ENCODE measurements around the gene DMD.
A peak's percentile ranks its signal among the peaks of the same experiment; 100 is the strongest.

DMD gene

DNA sequence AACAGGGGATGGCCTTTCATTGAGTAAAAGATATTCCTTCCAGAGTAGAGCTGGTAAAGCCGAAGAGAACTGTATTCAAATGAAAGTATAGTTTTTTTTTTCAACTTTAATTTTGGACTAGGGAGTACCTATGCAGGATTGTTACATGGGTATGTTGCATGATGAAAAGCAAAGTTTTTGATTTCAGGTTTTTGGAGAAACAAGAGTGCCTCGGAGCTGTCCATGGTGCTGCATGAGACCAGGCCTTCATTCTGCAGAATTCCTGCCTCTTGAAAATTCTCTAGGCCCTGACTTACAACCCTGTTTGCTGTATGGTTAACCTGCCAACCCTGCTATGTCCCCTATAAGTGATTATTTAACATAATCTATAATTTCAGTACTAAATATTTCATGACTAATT is 1073.8 kb downstream of the DMD start:
- Histone ChIP-seq H3K27ac (ENCODE audit: low read length) (no peak overlapping the region), H3K4me2 (ENCODE audit: insufficient read depth, low read length) (no peak overlapping the region), H3K9ac (ENCODE audit: low read depth, low read length) (no peak overlapping the region), H3K4me3 (ENCODE audit: low read depth in 1 of 2, low read length in 2 of 2) (no peak overlapping the region), H3K9me3 (ENCODE audit: insufficient read depth, low read length, severe bottlenecking) (no peaks in the 10 kb centered on the region), H3K4me1 (ENCODE audit: insufficient read depth, low read length) (no peaks in the 10 kb centered on the region), H3K36me3 (ENCODE audit: insufficient read depth, low read length) (no peaks in the 10 kb centered on the region), H2AFZ (ENCODE audit: low read depth, low read length) (no peak overlapping the region), H4K20me1 (ENCODE audit: insufficient read depth, low read length) (no peaks in the 10 kb centered on the region), H3K79me2 (ENCODE audit: insufficient read depth, low read length) (no peaks in the 10 kb centered on the region), H3K27me3 (ENCODE audit: insufficient read depth, low read length, poor library complexity) (no peaks in the 10 kb centered on the region)
- peak; percentile 4 for DNase-seq
- no peak for TF ChIP-seq EZH2 (IDR thresholded peaks at IDR 0.05; ENCODE audit: borderline replicate concordance, low read depth, low read length, severe bottlenecking)
- TF ChIP-seq, protein P1, sequence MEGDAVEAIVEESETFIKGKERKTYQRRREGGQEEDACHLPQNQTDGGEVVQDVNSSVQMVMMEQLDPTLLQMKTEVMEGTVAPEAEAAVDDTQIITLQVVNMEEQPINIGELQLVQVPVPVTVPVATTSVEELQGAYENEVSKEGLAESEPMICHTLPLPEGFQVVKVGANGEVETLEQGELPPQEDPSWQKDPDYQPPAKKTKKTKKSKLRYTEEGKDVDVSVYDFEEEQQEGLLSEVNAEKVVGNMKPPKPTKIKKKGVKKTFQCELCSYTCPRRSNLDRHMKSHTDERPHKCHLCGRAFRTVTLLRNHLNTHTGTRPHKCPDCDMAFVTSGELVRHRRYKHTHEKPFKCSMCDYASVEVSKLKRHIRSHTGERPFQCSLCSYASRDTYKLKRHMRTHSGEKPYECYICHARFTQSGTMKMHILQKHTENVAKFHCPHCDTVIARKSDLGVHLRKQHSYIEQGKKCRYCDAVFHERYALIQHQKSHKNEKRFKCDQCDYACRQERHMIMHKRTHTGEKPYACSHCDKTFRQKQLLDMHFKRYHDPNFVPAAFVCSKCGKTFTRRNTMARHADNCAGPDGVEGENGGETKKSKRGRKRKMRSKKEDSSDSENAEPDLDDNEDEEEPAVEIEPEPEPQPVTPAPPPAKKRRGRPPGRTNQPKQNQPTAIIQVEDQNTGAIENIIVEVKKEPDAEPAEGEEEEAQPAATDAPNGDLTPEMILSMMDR (IDR thresholded peaks at IDR 0.05; ENCODE audit: borderline replicate concordance, extremely low read depth, low read length, poor library complexity, severe bottlenecking) = no peak
- no peak for ATAC-seq (ENCODE audit: insufficient read depth, low read depth)

DNA sequence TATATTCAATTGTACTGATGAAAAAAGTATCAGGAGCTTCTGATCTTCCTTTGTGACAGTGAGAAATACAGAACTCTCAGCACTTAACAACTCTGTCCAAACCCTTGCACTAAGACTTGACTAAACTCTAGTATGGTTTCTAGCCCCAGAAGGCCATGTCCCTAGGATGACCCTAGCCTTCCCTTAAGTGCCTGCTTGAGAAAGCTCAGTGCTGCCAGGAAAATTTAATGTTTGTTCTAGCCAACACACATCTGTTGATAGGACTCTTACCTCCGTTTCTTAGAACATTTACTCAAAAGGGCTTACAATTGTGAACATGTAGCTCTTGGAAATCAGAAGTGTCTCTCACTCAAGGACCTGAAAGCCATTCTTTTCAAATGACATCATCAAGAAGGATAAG is 1084.4 kb downstream of the DMD start:
- no peaks in the 10 kb centered on the region for H3K36me3 ChIP-seq (ENCODE audit: insufficient read depth, low read length)
- no peak overlapping the region for H3K4me3 ChIP-seq (ENCODE audit: low read depth in 1 of 2, low read length in 2 of 2)
- TF ChIP-seq, protein P1 (IDR thresholded peaks at IDR 0.05; ENCODE audit: borderline replicate concordance, extremely low read depth, low read length, poor library complexity, severe bottlenecking) = no peak
- TF ChIP-seq EZH2 (IDR thresholded peaks at IDR 0.05; ENCODE audit: borderline replicate concordance, low read depth, low read length, severe bottlenecking) = no peak
- no peaks in the 10 kb centered on the region for H3K4me1 ChIP-seq (ENCODE audit: insufficient read depth, low read length)
- H3K27ac ChIP-seq (ENCODE audit: low read length) = no peak overlapping the region
- no peak overlapping the region for H3K9ac ChIP-seq (ENCODE audit: low read depth, low read length)
- no peaks in the 10 kb centered on the region for H3K9me3 ChIP-seq (ENCODE audit: insufficient read depth, low read length, severe bottlenecking)
- H3K79me2 ChIP-seq (ENCODE audit: insufficient read depth, low read length) = no peaks in the 10 kb centered on the region
- no peak overlapping the region for H3K4me2 ChIP-seq (ENCODE audit: insufficient read depth, low read length)
- H2AFZ ChIP-seq (ENCODE audit: low read depth, low read length) = no peak overlapping the region
- no peak for DNase-seq
- H4K20me1 ChIP-seq (ENCODE audit: insufficient read depth, low read length) = no peaks in the 10 kb centered on the region
- no peak for ATAC-seq (ENCODE audit: insufficient read depth, low read depth)
- no peaks in the 10 kb centered on the region for H3K27me3 ChIP-seq (ENCODE audit: insufficient read depth, low read length, poor library complexity)

DNA sequence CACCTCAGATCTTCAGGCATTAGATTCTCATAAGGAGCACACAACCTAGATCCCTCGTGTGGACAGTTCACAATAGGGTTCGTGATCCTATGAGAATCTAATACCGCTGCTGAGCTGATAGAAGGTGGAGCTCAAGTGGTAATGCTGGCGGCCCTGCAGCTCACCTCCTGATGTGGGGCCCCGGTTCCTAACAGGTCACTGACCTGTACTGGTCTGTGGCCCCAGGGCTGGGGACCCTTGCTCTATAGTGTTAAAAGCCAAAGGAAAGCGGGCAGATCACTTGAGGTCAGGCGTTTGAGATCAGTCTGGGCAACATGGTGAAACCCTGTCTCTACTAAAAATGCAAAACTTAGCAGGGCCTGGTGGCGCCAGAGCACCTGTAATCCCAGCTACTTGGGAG is 1092.5 kb downstream of the DMD start:
- Histone ChIP-seq H3K4me3 (ENCODE audit: low read depth in 1 of 2, low read length in 2 of 2) (no peak overlapping the region), H3K27ac (ENCODE audit: low read length) (no peak overlapping the region), H3K9ac (ENCODE audit: low read depth, low read length) (no peak overlapping the region), H4K20me1 (ENCODE audit: insufficient read depth, low read length) (no peaks in the 10 kb centered on the region), H2AFZ (ENCODE audit: low read depth, low read length) (no peak overlapping the region), H3K4me2 (ENCODE audit: insufficient read depth, low read length) (no peak overlapping the region), H3K27me3 (ENCODE audit: insufficient read depth, low read length, poor library complexity) (no peaks in the 10 kb centered on the region), H3K36me3 (ENCODE audit: insufficient read depth, low read length) (no peaks in the 10 kb centered on the region), H3K4me1 (ENCODE audit: insufficient read depth, low read length) (no peaks in the 10 kb centered on the region), H3K79me2 (ENCODE audit: insufficient read depth, low read length) (no peaks in the 10 kb centered on the region), H3K9me3 (ENCODE audit: insufficient read depth, low read length, severe bottlenecking) (no peaks in the 10 kb centered on the region)
- DNase-seq = no peak
- no peak for ATAC-seq (ENCODE audit: insufficient read depth, low read depth)
- TF ChIP-seq, protein P1 (IDR thresholded peaks at IDR 0.05; ENCODE audit: borderline replicate concordance, extremely low read depth, low read length, poor library complexity, severe bottlenecking) = no peak
- no peak for TF ChIP-seq EZH2 (IDR thresholded peaks at IDR 0.05; ENCODE audit: borderline replicate concordance, low read depth, low read length, severe bottlenecking)

DNA sequence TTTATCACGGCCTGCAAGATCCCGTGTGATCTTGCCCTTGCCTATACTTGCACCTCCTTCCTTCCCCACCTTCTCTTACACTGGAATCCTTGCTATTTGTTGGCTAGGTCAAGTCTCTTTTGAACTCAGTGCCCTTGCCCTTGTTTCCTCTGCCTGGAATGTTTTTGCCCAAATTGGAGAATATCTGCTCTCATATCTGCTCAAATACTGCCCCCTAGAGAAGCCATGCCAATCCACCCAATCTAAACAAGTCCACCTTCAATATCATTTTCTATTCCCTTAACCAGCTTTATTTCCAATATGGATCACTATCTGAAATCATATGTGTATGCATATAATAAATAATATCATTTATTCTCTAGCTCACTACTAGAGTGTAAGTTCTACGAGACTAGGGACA is 1095.3 kb downstream of the DMD start:
- no peak overlapping the region for H2AFZ ChIP-seq (ENCODE audit: low read depth, low read length)
- no peaks in the 10 kb centered on the region for H3K36me3 ChIP-seq (ENCODE audit: insufficient read depth, low read length)
- no peak overlapping the region for H3K9ac ChIP-seq (ENCODE audit: low read depth, low read length)
- H3K4me1 ChIP-seq (ENCODE audit: insufficient read depth, low read length) = no peaks in the 10 kb centered on the region
- TF ChIP-seq EZH2 (IDR thresholded peaks at IDR 0.05; ENCODE audit: borderline replicate concordance, low read depth, low read length, severe bottlenecking) = no peak
- H3K79me2 ChIP-seq (ENCODE audit: insufficient read depth, low read length) = no peaks in the 10 kb centered on the region
- no peaks in the 10 kb centered on the region for H3K9me3 ChIP-seq (ENCODE audit: insufficient read depth, low read length, severe bottlenecking)
- H3K27me3 ChIP-seq (ENCODE audit: insufficient read depth, low read length, poor library complexity) = no peaks in the 10 kb centered on the region
- no peak overlapping the region for H3K27ac ChIP-seq (ENCODE audit: low read length)
- no peak overlapping the region for H3K4me3 ChIP-seq (ENCODE audit: low read depth in 1 of 2, low read length in 2 of 2)
- no peak for DNase-seq
- H3K4me2 ChIP-seq (ENCODE audit: insufficient read depth, low read length) = no peak overlapping the region
- H4K20me1 ChIP-seq (ENCODE audit: insufficient read depth, low read length) = no peaks in the 10 kb centered on the region
- no peak for ATAC-seq (ENCODE audit: insufficient read depth, low read depth)

Measured in DND-41 (cell line).